GM06990 (cell line): ENCODE results near the gene PTPRF.

Experiments
- DNase-seq: peaks from one replicate; pipeline ENCODE4 v3.0.0-alpha.2; 2011; ENCODE audit not compliant: insufficient read length; ENCODE audit errors: extremely low read depth
- H3K27me3 ChIP-seq: replicated peaks from 2 replicates; pipeline ENCODE4 v1.6.0; 2011; ENCODE audit warnings: low read length; ENCODE audit not compliant: control insufficient read depth, insufficient read depth
- H3K36me3 ChIP-seq: 2 replicates; pipeline ENCODE4 v1.5.1; 2011; ENCODE audit warnings: low read length; ENCODE audit not compliant: control insufficient read depth, insufficient read depth
- H3K4me3 ChIP-seq: replicated peaks from 2 replicates; pipeline ENCODE4 v1.5.1; 2011; ENCODE audit warnings: low read depth, mild to moderate bottlenecking, control low read depth, low read length
- CTCF ChIP-seq: IDR thresholded peaks from 2 replicates; pipeline ENCODE4 v1.5.1; 2011; ENCODE audit warnings: low read length, control low read depth, mild to moderate bottlenecking, inconsistent platforms; ENCODE audit not compliant: insufficient read depth, poor library complexity, severe bottlenecking

The PTPRF gene

GRCh38 chr1:43539726-43540434 is 9.2 kb downstream of the PTPRF start:
- H3K4me3 ChIP-seq = no peak overlapping the region
- H3K27me3 ChIP-seq = no peaks in the 10 kb centered on the region; the same call in 1 of the 2 replicates
- no peak for DNase-seq
- TF ChIP-seq CTCF = no peak
- H3K36me3 ChIP-seq = no peaks in the 10 kb centered on the region

- TF ChIP-seq CTCF = no peak
- no peak overlapping the region for H3K4me3 ChIP-seq
Observed at GRCh38 chr1:43540653-43541071, 10.0 kb downstream of the PTPRF start.

GRCh38 chr1:43541141-43541540 is 10.5 kb downstream of the PTPRF start:
- no peak for TF ChIP-seq CTCF
- no peak for DNase-seq
- no peaks in the 10 kb centered on the region for H3K36me3 ChIP-seq

More at GRCh38 chr1:43540653-43541071, 10.0 kb downstream of the PTPRF start:
- Histone ChIP-seq H3K36me3 (no peaks in the 10 kb centered on the region), H3K27me3 (no peaks in the 10 kb centered on the region; the same call in 1 of the 2 replicates)
- DNase-seq = no peak

GRCh38 chr1:43541721-43542401 is 11.2 kb downstream of the PTPRF start:
- Histone ChIP-seq H3K4me3 (no peak overlapping the region), H3K27me3 (no peaks in the 10 kb centered on the region; the same call in 1 of the 2 replicates), H3K36me3 (no peaks in the 10 kb centered on the region)
- no peak for DNase-seq
- TF ChIP-seq CTCF = no peak

More at GRCh38 chr1:43541141-43541540, 10.5 kb downstream of the PTPRF start:
- Histone ChIP-seq H3K27me3 (no peaks in the 10 kb centered on the region; the same call in 1 of the 2 replicates), H3K4me3 (no peak overlapping the region)

GRCh38 chr1:43542527-43543458 is 12.1 kb downstream of the PTPRF start:
- TF ChIP-seq CTCF = no peak
- no peaks in the 10 kb centered on the region for H3K36me3 ChIP-seq
- H3K27me3 ChIP-seq = no peaks in the 10 kb centered on the region; the same call in 1 of the 2 replicates
- no peak for DNase-seq
- no peak overlapping the region for H3K4me3 ChIP-seq
